Tibial nerve (tissue), 4 donors: ENCODE results near the gene TENM4.

ENCODE experiments used
- EP300 ChIP-seq, 2 donors: sonication (generic); formaldehyde crosslinking; IDR thresholded peaks; one replicate each; pipeline ENCODE4 v1.6.1; 2017; ENCODE audit warnings: antibody characterized with exemption in 2 of 2, mild to moderate bottlenecking in 1 of 2
- POLR2A ChIP-seq, 2 donors: fragments of 450-650 bp; IDR thresholded peaks; one replicate each; pipeline ENCODE4 v1.6.1; 2017; ENCODE audit warnings: antibody characterized with exemption in 2 of 2, mild to moderate bottlenecking in 2 of 2, moderate library complexity in 2 of 2
- TF ChIP-seq, protein P1 (sequence below), 5 experiments: fragments of 200-600 bp in 3 of 5; fragments of 450-650 bp in 2 of 5; sonication (generic) in 3 of 5; IDR thresholded peaks; one replicate each; pipeline ENCODE4 v1.5.1; 2016 to 2019; ENCODE audit warnings: antibody characterized with exemption in 5 of 5, mild to moderate bottlenecking in 3 of 5, moderate library complexity in 2 of 5

DNA sequence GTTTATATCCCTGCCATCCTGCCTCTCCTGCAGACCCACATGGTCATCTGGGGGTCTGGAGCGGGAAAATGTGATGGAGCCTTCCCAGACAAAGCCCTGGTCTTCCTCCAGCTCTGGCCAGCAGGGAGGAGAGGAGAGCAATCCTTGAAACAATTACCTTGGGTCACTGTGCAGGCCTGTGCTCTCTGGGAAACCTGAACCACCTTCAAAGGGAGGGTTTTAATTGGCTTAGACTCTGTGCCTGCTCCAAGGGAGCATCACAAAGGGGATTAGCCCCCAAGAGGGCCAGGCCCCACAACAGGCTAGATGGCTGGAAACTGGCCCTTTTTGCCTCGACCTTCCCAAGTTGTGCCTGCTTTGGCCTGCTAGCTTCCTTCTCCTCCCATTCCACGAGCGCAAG lies 351.9 kb downstream of the TENM4 start:
- TF ChIP-seq, protein P1, sequence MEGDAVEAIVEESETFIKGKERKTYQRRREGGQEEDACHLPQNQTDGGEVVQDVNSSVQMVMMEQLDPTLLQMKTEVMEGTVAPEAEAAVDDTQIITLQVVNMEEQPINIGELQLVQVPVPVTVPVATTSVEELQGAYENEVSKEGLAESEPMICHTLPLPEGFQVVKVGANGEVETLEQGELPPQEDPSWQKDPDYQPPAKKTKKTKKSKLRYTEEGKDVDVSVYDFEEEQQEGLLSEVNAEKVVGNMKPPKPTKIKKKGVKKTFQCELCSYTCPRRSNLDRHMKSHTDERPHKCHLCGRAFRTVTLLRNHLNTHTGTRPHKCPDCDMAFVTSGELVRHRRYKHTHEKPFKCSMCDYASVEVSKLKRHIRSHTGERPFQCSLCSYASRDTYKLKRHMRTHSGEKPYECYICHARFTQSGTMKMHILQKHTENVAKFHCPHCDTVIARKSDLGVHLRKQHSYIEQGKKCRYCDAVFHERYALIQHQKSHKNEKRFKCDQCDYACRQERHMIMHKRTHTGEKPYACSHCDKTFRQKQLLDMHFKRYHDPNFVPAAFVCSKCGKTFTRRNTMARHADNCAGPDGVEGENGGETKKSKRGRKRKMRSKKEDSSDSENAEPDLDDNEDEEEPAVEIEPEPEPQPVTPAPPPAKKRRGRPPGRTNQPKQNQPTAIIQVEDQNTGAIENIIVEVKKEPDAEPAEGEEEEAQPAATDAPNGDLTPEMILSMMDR (IDR thresholded peaks at IDR 0.05), result no peak
- TF ChIP-seq POLR2A (IDR thresholded peaks at IDR 0.05) (no peak), EP300 (IDR thresholded peaks at IDR 0.05) (no peak)
